B cell (primary cell): ENCODE data around the gene MEN1. TPM values are rescaled to one million over a fixed set of nuclear protein-coding genes. Genes with fewer than 3 reads are reported as not detected.

Experiments used
- ATAC-seq: fragments of 200-7000 bp; cut with Tn5 transposase; one replicate; pipeline ENCODE4 v1.10.0; 2021; ENCODE audit warnings: low read depth, mild to moderate bottlenecking, moderate number of reproducible peaks, moderate library complexity
- CTCF ChIA-PET: fragments of 350-600 bp; sonication (Branson Sonifier 250); formaldehyde crosslinking; loops from one replicate; lab custom pipeline; 2021; ENCODE audit warnings: antibody characterized with exemption, inconsistent platforms; lab: Charles Lee
- POLR2A ChIA-PET: fragments of 350-600 bp; sonication (Branson Sonifier 250); formaldehyde crosslinking; loops from one replicate; lab custom pipeline; 2021; ENCODE audit warnings: antibody characterized with exemption; lab: Charles Lee
- DNase-seq: peaks from one replicate; pipeline ENCODE4 v3.0.0; 2013
- H2AFZ ChIP-seq: 2 replicates; pipeline ENCODE4 v1.6.1; 2012; ENCODE audit warnings: mild to moderate bottlenecking, low read depth, low read length; ENCODE audit not compliant: insufficient read depth, poor library complexity, severe bottlenecking
- H3K27ac ChIP-seq, 2 donors: 1 replicate in 1 of 2; 2 replicates in 1 of 2; pipeline ENCODE4 v1.5.1; 2012 to 2013; ENCODE audit warnings: low read length in 2 of 2, mild to moderate bottlenecking in 2 of 2, moderate library complexity in 1 of 2
- H3K27me3 ChIP-seq, 4 experiments: fragments of 200-600 bp in 1 of 4; sonication (generic) in 1 of 4; replicated peaks in 1 of 4; 1 replicate in 2 of 4; 2 replicates in 2 of 4; pipeline versions ENCODE4 v1.6.1 to v1.7.0; 2013 to 2016; ENCODE audit warnings: low read length in 3 of 4, mild to moderate bottlenecking in 2 of 4, mixed read lengths in 1 of 4, moderate library complexity in 1 of 4; ENCODE audit not compliant: insufficient read depth in 4 of 4, control insufficient read depth in 3 of 4; ENCODE audit errors: control extremely low read depth in 1 of 4
- H3K36me3 ChIP-seq, 2 experiments: replicated peaks in 1 of 2; 1 replicate in 1 of 2; 2 replicates in 1 of 2; pipeline versions ENCODE4 v1.6.1 to v1.7.1; 2013; ENCODE audit warnings: low read length in 1 of 2; ENCODE audit not compliant: insufficient read depth in 2 of 2, control insufficient read depth in 1 of 2; ENCODE audit errors: control extremely low read depth in 1 of 2, extremely low read depth in 1 of 2
- H3K4me1 ChIP-seq, 2 donors: fragments of 200-600 bp in 1 of 2; sonication (generic) in 1 of 2; 1 replicate in 1 of 2; 2 replicates in 1 of 2; pipeline versions ENCODE4 v1.5.1 to v1.6.1; 2013 to 2017; ENCODE audit warnings: low read length in 2 of 2; ENCODE audit not compliant: control insufficient read depth in 2 of 2, insufficient read depth in 2 of 2
- H3K4me2 ChIP-seq: replicated peaks from 2 replicates; pipeline ENCODE3; 2012; ENCODE audit warnings: mild to moderate bottlenecking, low read depth, low read length; ENCODE audit not compliant: poor library complexity, severe bottlenecking
- H3K4me3 ChIP-seq, 5 experiments: fragments of 200-600 bp in 1 of 5; sonication (generic) in 1 of 5; 1 replicate in 3 of 5; 2 replicates in 2 of 5; pipeline versions ENCODE4 v1.5.1 to v1.7.0; 2011 to 2016; ENCODE audit warnings: low read length in 4 of 5, mild to moderate bottlenecking in 4 of 5, low read depth in 2 of 5, control low read depth in 1 of 5, moderate library complexity in 1 of 5; ENCODE audit not compliant: insufficient read depth in 1 of 5; ENCODE audit errors: control extremely low read depth in 1 of 5, extremely low read depth in 1 of 5
- H3K79me2 ChIP-seq: fragments of 200-600 bp; sonication (generic); one replicate; pipeline ENCODE4 v1.6.0; 2016; ENCODE audit warnings: low read length; ENCODE audit not compliant: control insufficient read depth, insufficient read depth
- H3K9ac ChIP-seq: fragments of 200-600 bp; sonication (generic); 2 replicates; pipeline ENCODE4 v1.6.1; 2017; ENCODE audit warnings: mild to moderate bottlenecking, low read length, moderate library complexity
- H3K9me3 ChIP-seq, 3 donors: one replicate each; pipeline versions ENCODE4 v1.6.1 to v1.7.1; 2013; ENCODE audit warnings: low read length in 2 of 3; ENCODE audit not compliant: control insufficient read depth in 2 of 3, insufficient read depth in 1 of 3; ENCODE audit errors: control extremely low read depth in 1 of 3
- H4K20me1 ChIP-seq: 2 replicates; pipeline ENCODE4 v1.6.0; 2012; ENCODE audit warnings: mild to moderate bottlenecking, low read length; ENCODE audit not compliant: insufficient read depth, control insufficient read depth, poor library complexity, severe bottlenecking
- H3K27ac Mint-ChIP-seq: one replicate; pipeline ENCODE4 v1.8.0; 2021; ENCODE audit warnings: mixed read lengths
- H3K27me3 Mint-ChIP-seq: one replicate; pipeline ENCODE4 v1.8.0; 2021; ENCODE audit warnings: mixed read lengths
- H3K4me1 Mint-ChIP-seq: one replicate; pipeline ENCODE4 v1.8.0; 2021; ENCODE audit warnings: mixed read lengths
- H3K4me3 Mint-ChIP-seq: one replicate; pipeline ENCODE4 v1.8.0; 2021; ENCODE audit warnings: mixed read lengths
- H3K9me3 Mint-ChIP-seq: one replicate; pipeline ENCODE4 v1.8.0; 2022; ENCODE audit warnings: mixed read lengths; ENCODE audit not compliant: insufficient read depth
- CTCF ChIP-seq: fragments of 200-600 bp; IDR thresholded peaks from one replicate; pipeline ENCODE4 v1.8.0; 2022; ENCODE audit warnings: antibody characterized with exemption, mild to moderate bottlenecking
- EZH2 ChIP-seq: IDR thresholded peaks from 2 replicates; pipeline ENCODE4 v1.6.1; 2012; ENCODE audit warnings: borderline replicate concordance, low read depth, mild to moderate bottlenecking, moderate library complexity, low read length; ENCODE audit not compliant: insufficient read depth, poor library complexity, severe bottlenecking
- WGBS: methylation state at CpG from one replicate; pipeline ENCODE4 v1.1.5; 2013; ENCODE audit warnings: missing lambda C conversion rate; ENCODE audit not compliant: insufficient coverage; 5-methylcytosine and 5-hydroxymethylcytosine counted together
- intact Hi-C: fragments of 100-400 bp; cut with micrococcal nuclease; formaldehyde crosslinking; loops from one replicate; pipeline ENCODE4 v1.10.0; 2022
- polyA plus RNA-seq: library from polyadenylated mRNA; depleted of rRNA; stranded (reverse); fragments of >200 nt; gene quantifications from 2 replicates; pipeline ENCODE4 v1.2.3, GENCODE V29; 2012
- total RNA-seq, 2 donors: library from RNA; stranded (reverse); fragments of 120-200 nt in 1 of 2; gene quantifications; 1 replicate in 1 of 2; 2 replicates in 1 of 2; pipeline versions ENCODE4 v1.2.3 to v1.2.4, GENCODE V29; 2013 to 2022

MEN1 gene
- total and polyA plus RNA-seq, 2 donors (not counting 1 experiment from before 2014, with no cell fraction given), result 48.2 to 68.5 TPM

GRCh38 chr11:64767344-64768299 is 42.7 kb downstream of the MEN1 start:
- peak overlapping the region; percentile 6 for H3K9ac ChIP-seq

More at GRCh38 chr11:64767344-64768299, 42.7 kb downstream of the MEN1 start:
- Mint-ChIP-seq H3K4me1 (peaks cover 91% of the 10 kb centered on the region), H3K4me3 (peak overlapping the region; percentile 66), H3K9me3 (no peaks in the 10 kb centered on the region), H3K27me3 (no peaks in the 10 kb centered on the region), H3K27ac (peak overlapping the region; percentile 92)
- Histone ChIP-seq H2AFZ (no peak overlapping the region), H3K27ac (peak overlapping the region; percentile 64 to 75), H3K4me1 (peaks cover 85 to 96% of the 10 kb centered on the region in 2 donors), H3K36me3 (peaks cover 9 to 92% of the 10 kb centered on the region in 2 experiments), H3K4me3 (no peak overlapping the region), H3K9me3 (no peaks in the 10 kb centered on the region), H3K4me2 (peak overlapping the region; percentile 54), H3K79me2 (peaks cover 56% of the 10 kb centered on the region), H3K27me3 (no peaks in the 10 kb centered on the region), H4K20me1 (peaks cover 78% of the 10 kb centered on the region)
- intact Hi-C loops, result loop anchor here (1.0 kb wide), 1 partner anchor 24 kb away; no protein-coding TSS in a partner anchor
- TF ChIP-seq EZH2 (no peak), CTCF (peak; percentile 90)
- 51% methylated on average over 15 of the region's 19 CpGs for WGBS
- ChIA-PET CTCF (interaction anchor here (0.9 to 12.2 kb wide), 10 partner anchors 9 to 102 kb away, joined by 3 to 280 read pairs (median 4); partner anchors contain the start of genes RASGRP2 and SF1), POLR2A (interaction anchor here (1.2 to 2.5 kb wide), 4 partner anchors 9 to 23 kb away, joined by 3 to 10 read pairs (median 6); partner anchors contain the start of genes RASGRP2 and SF1)
- ATAC-seq, result no peak
- DNase-seq, result peak; percentile 82
